Left kidney (tissue), 2 donors: ENCODE measurements around the gene ATM. TPM values are rescaled to one million over a fixed set of nuclear protein-coding genes. Genes with fewer than 3 reads are reported as not detected.
A peak's percentile ranks its signal among the peaks of the same experiment; 100 is the strongest.
"Not testable (repeated sequence)": the region's sequence is repeated elsewhere in the genome, so short reads cannot be mapped to it uniquely, and the experiment has no call there.

Experiments
- DNase-seq: peaks from one replicate; pipeline ENCODE4 v3.0.0-alpha.2; 2013
- polyA plus RNA-seq: library from polyadenylated mRNA; unstranded; fragments of 120-200 nt; gene quantifications from one replicate; pipeline ENCODE4 v1.2.1, GENCODE V29; 2013; ENCODE audit not compliant: insufficient read length

Gene ATM
- polyA plus RNA-seq, 1 donor: 113 TPM

DNA sequence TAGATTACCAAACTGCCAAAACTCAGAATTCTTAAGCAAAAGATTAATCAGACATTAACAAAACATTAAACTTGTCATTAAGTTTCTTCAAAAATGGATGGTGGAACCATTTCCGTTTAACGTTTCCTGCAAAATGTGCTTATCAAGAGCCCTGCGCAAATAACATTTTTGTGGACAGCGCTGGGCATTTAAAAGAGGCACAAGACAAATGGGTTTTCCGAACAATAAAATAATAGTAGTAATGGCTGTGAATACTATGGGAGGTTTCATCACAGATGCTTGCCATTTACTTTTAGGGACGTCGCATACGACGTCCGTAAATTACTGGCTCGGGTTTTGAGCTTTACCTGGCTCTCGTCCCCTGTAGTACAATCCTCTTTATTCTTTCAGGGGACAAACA, 1.5 kb upstream of the ATM start:
- DNase-seq: peak; percentile 19

DNA sequence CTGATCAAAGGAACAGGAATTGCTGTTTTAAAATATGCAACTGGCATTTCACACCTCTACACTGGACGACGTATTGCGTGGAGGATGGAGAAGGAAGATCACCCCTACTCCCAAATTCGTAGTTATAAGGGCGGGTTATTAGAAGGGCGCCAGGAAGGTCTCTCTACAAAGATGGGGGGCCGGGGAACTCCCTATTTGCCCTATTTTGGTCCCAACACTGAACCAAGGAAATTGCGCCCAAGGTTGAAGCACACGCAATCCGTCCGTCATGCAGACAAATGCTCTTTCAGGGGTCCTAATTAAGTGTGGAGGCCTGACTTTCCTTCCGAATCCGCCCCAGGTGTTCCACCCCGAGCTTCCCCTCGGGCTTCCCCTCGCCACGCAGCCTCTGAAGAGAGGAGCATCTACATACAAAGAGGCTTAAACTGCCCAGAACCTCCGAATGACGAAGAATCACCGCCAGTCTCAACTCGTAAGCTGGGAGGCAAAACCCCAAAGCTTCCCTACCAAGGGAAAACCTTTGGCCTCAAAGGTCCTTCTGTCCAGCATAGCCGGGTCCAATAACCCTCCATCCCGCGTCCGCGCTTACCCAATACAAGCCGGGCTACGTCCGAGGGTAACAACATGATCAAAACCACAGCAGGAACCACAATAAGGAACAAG, 825 bp upstream of the ATM start:
- DNase-seq: no peak

DNA sequence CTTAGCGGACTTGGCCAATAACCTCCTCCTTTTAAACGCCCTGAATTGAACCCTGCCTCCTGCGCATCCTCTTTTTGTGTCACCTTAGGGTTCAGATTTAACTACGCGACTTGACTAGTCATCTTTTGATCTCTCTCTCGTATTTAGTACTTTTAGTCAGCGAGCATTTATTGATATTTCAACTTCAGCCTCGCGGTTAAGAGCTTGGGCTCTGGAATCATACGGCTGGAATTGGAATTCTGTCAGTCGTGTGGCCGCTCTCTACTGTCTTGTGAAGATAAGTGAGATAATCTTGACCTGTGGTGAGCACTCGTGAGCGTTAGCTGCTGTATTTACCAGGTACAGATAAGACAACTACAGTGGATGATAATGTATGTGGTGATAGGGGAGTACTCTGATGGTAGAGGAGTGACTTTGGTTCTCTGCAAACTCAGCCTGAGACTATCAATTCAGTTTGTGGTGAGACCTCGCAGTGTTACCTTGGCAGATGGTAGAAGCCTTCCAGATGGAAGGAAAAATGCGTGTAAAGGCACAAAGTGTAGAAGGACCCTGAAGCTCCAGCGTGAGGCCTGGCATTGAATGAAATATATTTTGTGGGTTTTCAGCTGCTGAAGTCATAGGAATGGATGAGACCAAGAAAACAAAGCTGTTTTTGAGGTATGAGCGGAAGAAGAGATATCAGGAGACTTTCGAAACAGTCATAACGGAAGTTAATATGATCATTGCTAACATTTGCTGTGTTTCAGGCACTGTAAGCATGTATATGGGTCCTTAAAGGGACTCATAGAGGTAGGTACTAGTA, 682 bp downstream of the ATM start:
- no peak for DNase-seq

DNA sequence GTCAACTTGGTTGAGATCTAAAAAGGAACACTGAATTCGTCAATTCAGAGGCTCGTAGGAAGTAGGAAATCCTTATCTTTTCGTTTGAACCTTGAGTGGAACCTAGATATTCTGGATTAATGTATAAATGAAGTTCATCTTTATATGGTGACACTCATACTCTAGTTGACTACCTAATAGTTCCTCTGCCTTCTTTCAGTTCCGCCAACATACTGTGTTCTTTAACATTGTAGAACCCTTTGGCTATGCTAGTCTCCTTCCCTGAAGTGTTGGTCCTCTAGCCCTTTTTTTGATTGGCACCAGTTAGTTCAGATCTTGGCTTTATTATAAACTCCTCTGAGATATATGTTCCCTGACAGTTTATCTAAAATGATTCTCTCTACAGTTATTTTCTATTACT, 1.5 kb downstream of the ATM start:
- DNase-seq: no peak

DNA sequence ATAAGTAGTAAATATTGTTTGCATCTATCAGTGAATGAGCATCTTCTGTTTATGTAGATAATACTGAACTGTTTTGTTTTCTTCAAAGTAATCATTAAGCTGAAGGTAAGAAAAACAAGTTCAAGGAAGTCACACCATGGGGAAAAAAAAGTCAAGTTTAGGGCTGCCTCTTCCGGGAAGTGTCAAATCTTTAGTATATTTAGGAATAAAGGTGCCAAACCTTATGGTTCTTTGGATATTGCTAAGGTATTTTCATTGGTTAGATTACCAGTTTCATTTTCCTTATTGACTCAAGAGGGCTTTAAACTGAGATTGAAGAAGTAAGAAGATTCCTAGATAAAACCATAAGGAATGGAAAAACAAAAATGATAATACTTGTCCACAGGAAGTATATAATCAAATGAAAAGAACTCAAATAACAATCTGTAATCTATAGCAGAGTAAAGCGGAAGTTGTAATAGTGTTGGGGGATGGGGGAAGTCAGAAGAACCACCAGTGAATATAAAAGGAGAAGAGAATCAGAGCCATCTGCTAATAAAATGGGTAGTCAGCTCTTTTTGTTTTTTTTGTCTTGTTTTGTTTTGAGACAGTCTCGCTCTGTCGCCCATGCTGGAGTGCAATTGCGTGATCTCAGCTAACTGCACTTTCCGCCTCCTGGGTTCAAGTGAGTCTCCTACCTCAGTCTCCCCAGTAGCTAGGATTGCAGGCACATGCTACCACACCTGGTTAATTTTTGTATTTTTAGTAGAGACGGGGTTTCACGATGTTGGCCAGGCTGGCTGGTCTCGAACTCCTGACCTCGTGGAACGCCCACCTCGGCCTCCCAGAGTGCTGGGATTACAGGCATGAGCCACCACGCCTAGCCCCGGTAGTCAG, 2.3 kb downstream of the ATM start:
- DNase-seq: no peak

DNA sequence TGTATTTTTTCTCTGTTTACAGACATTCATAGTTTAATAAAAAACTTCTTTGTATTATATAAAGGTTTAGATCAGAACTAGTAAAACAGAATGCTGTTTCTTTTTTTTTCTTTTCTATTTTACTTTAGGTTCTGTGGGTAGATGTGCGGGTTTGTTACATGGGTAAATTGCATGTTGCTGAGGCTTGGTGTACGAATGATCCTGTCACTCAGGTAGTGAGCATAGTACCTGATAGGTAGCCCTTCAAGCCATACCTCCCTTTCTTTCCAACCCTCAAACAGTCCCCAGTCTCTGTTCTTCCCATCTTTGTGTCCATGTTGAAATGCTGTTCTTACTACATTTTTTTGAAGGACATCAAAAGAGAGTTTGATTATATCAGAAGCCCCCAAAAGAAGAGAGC, 3.2 kb downstream of the ATM start:
- no peak for DNase-seq

DNA sequence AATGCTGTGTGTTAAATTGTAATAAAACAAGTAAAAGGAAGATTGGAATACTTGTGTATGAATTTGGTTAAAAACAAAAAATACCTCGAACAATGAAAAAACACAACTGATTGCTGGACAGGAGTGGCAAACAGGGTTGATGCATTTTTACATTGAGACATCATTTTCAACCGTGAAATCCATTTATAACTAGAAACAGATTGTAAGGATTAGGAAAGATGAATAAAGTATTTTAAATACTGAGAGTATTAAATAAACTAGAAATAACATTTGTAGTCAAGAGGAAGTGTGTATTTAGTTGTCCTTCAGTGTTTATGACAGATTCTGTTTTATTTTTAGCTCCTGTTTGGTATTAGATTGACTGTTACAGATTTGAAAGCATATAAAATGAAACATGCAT, 5.4 kb downstream of the ATM start:
- DNase-seq: no peak

DNA sequence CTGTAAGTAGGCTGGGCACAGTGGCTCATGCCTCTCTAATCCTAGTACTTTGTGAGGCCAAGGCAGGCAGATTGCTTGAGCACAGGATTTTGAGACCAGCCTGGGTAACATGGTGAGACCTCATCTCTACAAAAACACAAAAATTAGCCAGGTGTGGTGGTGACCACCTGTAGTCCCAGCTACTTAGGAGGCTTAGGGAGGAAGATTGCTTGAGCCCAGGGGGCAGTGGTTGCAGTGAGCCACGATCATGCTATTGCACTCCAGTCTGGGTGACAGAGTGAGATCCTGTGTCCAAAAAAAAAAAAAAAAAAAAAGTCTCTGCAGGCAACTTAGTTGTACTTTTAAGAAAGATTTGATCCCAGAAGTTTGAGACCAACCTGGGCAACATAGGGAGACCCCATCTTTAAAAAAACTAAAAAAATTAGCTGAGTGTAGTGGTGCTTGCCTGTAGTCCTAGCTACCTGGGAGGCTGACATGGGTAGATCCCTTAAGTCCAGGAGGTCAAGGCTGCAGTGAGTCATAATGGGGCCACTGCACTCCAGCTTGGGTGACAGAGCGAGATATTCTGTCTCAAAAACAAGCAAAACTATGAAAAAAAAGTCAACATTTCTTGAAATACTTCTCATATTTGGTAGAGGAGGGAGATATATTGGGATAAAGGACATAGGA, 10.5 kb downstream of the ATM start:
- no peak for DNase-seq

DNA sequence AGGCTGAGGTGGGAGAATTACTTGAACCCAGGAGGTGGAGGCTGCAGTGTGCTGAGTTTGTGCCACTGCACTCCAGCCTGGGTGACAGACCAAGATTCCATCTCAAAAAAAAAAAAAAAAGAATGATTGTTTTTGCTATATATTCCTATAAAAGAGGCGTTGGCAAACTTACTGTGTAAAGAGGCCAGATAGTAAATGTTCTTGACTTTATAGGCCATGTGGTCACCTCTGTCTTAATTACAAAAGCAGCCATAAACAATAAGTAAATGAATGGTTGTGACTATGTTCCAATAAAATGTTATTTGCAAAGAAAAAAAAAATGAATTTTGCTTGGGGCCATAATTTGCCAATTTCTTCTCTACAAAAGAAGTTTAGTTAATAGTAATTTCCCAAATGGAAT, 12.3 kb downstream of the ATM start:
- no peak for DNase-seq

DNA sequence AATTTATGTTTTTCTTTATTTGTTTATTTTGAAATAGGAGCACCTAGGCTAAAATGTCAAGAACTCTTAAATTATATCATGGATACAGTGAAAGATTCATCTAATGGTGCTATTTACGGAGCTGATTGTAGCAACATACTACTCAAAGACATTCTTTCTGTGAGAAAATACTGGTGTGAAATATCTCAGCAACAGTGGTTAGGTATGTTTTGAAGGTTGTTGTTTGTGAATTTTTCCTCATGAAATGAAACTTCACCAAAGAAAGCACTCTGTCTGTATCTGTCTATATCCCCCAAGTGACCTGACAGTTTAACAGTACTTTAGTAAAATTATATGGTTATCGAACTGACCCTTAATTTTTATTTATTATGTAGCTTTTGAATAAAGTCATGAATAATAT, 12.8 kb downstream of the ATM start:
- no peak for DNase-seq

DNA sequence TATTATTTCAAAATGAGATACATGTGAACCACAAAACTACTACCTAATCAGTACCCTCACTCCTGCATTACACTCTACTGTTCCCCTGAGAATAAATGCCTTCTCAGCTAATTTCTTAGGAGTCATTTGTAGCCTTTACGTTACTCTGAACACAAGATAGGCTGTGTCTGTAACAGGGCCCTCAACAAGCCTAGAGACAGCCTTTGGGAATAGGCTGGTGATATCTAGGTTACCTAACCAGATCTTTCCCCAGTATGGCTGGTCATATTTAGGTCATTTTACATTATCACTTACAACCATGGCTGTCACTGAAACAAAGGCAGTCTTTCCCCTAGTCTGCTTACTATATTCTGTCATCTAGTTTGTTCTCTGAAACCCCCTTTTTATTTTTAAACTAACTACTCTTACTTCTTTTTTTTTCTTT, 14.2 kb downstream of the ATM start:
- no peak for DNase-seq

DNA sequence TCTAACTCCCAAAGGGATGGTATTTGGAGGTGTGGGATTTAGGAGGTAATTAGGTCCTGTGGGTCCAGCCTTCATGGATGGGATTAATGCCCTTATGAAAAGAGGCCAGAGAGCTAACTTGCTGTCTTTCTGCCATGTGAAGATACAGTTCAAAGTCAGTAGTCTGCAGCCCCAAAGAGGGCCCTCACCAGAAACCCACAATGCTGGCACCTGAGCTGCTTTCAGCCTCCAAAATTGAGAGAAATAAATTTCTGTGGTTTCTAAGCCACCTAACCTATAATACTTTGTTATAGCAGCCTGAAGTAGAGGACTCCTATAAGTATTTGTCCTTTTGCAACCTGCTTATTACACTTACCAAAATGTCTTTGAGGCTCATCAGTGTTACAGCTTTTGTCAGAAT, 16.2 kb downstream of the ATM start:
- no peak for DNase-seq

DNA sequence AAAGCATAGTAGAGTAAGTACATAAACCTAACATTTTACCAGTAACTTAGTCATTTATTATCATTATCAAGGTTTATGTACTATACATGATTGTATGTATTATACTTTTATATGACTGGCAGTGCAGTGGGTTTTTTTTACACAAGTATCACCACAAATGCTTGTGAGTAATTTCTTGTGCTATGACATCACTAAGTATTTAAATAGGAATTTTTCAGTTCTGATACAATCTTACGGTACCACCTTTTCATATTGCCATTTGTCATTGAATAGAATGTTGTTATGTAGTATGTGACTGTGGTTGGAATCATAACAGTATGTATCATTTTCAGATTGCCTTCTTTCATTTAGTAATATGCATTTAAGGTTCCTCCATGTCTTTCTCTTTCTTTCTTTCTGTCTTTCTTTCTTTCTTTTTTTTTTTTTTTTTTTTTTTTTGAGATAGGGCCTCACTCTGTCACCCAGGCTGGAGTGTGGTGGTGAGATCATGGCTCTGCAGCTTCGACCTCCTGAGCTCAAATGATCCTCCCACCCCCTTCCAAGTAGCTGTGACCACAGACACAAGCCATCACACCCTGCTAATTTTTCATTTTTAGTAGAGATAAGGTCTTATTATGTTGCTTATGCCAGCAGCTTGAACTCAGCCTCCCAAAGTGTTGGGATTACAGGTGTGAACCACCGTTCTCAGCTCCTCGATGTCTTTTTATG, 18.6 kb downstream of the ATM start:
- DNase-seq: no peak

DNA sequence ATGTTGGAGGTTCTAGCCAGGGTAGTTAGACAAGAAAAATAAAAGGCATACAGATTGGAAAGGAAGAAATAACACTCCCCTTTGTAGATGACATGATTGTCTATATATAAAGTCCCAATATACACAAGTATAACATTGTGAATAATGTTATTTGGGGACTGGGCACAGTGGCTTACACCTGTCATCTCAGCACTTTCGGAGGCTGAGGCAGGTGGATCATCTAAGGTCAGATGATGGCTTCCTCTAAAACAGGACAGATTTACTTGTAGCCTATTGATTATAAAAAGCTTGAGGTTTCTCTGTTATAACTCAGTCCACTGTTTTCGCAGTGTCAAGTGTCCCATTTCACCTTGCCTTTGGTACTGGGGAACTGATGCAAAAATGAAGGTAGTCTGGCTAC, 19.6 kb downstream of the ATM start:
- no peak for DNase-seq

DNA sequence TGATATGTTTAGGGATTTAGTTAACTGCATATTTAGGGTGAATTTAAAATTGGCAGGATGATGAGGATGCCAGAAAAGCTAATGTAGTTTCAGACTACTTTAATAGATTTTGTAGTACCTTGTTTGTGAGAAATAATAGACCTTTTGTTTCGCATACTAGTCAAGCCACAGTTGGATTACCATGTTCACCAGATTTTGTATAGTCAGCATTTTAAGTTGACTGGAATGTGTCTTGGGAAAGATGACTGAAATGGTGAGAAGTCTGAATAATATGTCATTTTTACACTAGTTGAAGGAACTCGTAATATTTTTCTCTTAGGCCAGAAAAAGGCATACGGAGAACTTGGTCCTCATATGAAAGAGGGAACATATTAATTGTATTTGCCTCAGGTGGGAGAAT, 23.4 kb downstream of the ATM start:
- no peak for DNase-seq

DNA sequence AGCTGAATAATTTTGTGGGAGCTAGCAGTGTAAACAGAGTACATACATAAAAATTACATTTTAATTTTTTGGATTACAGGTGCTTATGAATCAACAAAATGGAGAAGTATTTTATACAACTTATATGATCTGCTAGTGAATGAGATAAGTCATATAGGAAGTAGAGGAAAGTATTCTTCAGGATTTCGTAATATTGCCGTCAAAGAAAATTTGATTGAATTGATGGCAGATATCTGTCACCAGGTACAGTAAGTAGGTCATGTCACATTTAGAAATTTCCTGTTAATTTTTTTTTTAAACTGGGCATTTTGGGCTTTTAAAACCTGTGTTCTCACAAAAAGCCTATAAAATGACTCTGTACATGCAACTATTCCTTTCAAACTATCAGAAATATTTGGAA, 24.0 kb downstream of the ATM start:
- no peak for DNase-seq

DNA sequence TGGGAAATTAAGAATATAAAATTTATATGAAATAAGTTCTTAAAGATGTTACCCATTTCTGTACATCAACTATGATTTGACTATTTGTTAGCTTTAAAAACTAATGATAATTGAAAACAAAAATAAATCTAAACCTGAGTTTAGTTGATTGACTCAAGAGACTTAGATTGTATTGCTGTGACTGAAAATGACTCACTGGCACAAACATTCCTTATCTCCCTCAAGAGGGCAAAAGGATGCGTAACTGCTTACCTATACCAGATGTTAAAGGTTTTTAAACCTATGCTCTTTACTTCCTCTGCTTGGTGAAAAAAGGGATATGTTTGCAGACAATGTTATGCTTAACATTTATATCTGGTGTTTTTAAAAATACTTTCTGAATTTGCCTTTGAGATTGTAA, 30.3 kb downstream of the ATM start:
- DNase-seq: no peak

DNA sequence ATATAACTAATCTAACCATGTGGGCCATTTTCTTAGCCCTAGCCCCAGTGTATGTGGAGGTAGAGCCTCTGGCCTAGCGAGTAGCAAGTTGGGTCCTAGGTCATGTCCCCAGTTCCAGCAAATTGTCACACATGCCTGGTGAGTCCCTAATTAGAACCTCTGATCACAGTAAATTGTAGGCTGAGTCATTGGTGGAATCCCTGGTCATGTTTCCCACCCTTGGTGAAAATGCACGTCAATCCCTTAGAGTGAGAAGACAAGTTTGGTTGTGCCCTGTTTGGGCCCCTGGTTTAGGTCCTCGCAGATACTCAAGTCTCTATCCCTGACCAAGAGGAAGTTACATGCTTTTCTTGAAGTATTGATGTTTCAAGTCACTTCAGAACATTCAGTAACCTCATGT, 46.7 kb downstream of the ATM start:
- DNase-seq: no peak

DNA sequence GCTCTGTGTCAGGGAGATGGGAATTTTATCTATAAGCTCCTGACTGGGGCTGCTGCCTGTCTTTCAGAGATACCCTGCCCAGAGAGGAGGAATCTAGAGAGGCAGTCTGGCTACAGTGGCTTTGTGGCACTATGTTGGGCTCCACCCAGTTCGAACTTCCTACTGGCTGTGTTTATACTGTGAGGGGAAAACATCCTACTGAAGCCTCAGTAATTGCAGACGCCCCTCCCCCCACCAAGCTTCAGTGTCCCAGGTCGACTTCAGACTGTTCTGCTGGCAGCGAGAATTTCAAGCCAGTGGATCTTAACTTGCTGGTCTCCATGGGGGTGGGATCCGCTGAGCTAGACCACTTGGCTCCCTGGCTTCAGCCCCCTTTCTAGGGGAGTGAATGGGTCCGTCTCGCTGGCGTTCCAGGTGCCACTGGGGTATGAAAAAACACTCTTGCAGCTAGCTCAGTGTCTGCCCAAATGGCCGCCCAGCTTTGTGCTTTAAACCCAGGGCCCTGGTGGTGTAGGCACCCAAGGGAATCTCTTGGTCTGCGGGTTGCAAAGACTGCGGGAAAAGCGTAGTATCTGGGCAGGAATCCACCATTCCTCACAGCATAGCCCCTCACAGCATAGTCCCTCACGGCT, 54.2 kb downstream of the ATM start:
- DNase-seq: not testable (repeated sequence)

DNA sequence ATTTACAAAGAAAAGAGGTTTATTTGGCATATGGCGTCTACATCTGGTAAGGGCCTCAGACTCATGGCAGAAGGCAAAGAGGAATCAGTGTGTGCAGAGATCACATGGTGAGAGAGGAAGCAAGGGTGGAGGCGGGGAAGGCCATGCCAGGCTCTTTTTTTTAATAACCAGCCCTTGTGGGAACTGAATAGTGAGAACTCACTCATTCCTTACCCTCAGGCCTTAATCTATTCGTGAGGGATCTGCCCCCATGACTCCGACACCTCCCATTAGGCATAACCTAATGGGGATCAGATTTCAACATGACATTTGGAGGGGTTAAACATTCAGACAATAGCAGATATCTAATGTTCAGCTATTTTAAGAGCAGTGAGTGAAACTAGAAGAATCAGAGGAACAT, 55.7 kb downstream of the ATM start:
- DNase-seq: peak; percentile 6

DNA sequence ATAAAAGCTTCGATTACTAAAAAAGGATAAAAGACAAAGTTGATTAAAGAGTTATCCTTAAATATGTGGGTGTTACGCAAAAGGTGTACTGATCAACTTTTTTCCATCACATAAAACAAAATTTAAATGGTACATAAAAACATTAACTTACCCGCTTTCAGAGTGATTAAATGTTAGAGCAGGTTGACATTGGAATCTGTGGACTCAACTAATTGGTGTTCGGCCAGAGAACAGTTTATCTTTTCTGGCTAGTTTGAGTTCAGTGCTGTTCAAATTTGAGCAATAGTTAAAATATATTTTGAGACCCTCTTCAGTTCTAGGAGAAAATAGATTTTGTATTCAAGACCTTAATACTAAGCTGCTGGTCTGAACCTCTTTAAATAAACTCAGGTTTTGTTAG, 56.1 kb downstream of the ATM start:
- DNase-seq: no peak
